HepG2 (cell line): Measurements from ENCODE around the gene EPC2. TPM values are rescaled to one million over a fixed set of nuclear protein-coding genes. Genes with fewer than 3 reads are reported as not detected.

ENCODE experiments used
- ARID5B ChIP-seq: IDR thresholded peaks from 2 replicates; pipeline ENCODE4 v1.4.0; 2020; ENCODE audit warnings: mild to moderate bottlenecking, missing genetic modification reagents
- ASH2L ChIP-seq: fragments of 300-600, 200-600 bp; sonication (generic); IDR thresholded peaks from 2 replicates; pipeline ENCODE4 v1.7.0; 2017; ENCODE audit warnings: low read depth, mild to moderate bottlenecking, moderate library complexity, mixed read lengths, low read length; ENCODE audit not compliant: insufficient read length
- CBFB ChIP-seq: sonication (generic); formaldehyde crosslinking; IDR thresholded peaks from 2 replicates; pipeline ENCODE4 v1.4.0; 2020; ENCODE audit warnings: missing genetic modification reagents
- CEBPB ChIP-seq: IDR thresholded peaks from 2 replicates; pipeline ENCODE4 v1.6.1; 2011; ENCODE audit warnings: low read depth, low read length, improper control_type of control experiment, borderline replicate concordance
- ERF ChIP-seq: IDR thresholded peaks from 2 replicates; pipeline ENCODE4 v1.6.1; 2018; ENCODE audit warnings: missing biosample characterization, missing genetic modification reagents
- MTF2 ChIP-seq: sonication (generic); formaldehyde crosslinking; IDR thresholded peaks from 2 replicates; pipeline ENCODE4 v1.5.0; 2020; ENCODE audit warnings: missing genetic modification reagents, borderline replicate concordance
- MXI1 ChIP-seq: IDR thresholded peaks from 3 replicates; pipeline ENCODE4 v1.6.1; 2012; ENCODE audit warnings: low read depth, low read length, inconsistent platforms, borderline replicate concordance
- NCOA2 ChIP-seq: sonication (generic); formaldehyde crosslinking; IDR thresholded peaks from 2 replicates; pipeline ENCODE4 v1.8.0; 2022; ENCODE audit warnings: inconsistent platforms
- NRL ChIP-seq: sonication (generic); formaldehyde crosslinking; IDR thresholded peaks from 2 replicates; pipeline ENCODE4 v1.5.0; 2020; ENCODE audit warnings: missing genetic modification reagents, mild to moderate bottlenecking, moderate library complexity, borderline replicate concordance
- ONECUT2 ChIP-seq: sonication (generic); formaldehyde crosslinking; IDR thresholded peaks from 2 replicates; pipeline ENCODE4 v1.4.0; 2020; ENCODE audit warnings: missing genetic modification reagents
- SOX6 ChIP-seq, 2 experiments: fragments of 450-650 bp in 1 of 2; sonication (generic) in 1 of 2; formaldehyde crosslinking in 1 of 2; IDR thresholded peaks; 2 replicates each; pipeline versions ENCODE4 v1.4.0 to v1.6.1; 2017 to 2020; ENCODE audit warnings: antibody characterized with exemption in 1 of 2, mild to moderate bottlenecking in 1 of 2, missing genetic modification reagents in 1 of 2
- ZBTB21 ChIP-seq: sonication (generic); formaldehyde crosslinking; IDR thresholded peaks from 2 replicates; pipeline ENCODE4 v1.4.0; 2020; ENCODE audit warnings: missing genetic modification reagents
- ZNF17 ChIP-seq: sonication (generic); formaldehyde crosslinking; IDR thresholded peaks from 2 replicates; pipeline ENCODE4 v1.5.0; 2020; ENCODE audit warnings: mild to moderate bottlenecking, missing genetic modification reagents
- ZNF20 ChIP-seq: sonication (generic); formaldehyde crosslinking; IDR thresholded peaks from 2 replicates; pipeline ENCODE4 v1.4.0; 2020; ENCODE audit warnings: mild to moderate bottlenecking, moderate library complexity, missing genetic modification reagents
- ZNF30 ChIP-seq: sonication (generic); formaldehyde crosslinking; IDR thresholded peaks from 2 replicates; pipeline ENCODE4 v1.5.0; 2020; ENCODE audit warnings: mild to moderate bottlenecking, missing genetic modification reagents
- ZNF367 ChIP-seq: sonication (generic); formaldehyde crosslinking; IDR thresholded peaks from 2 replicates; pipeline ENCODE4 v1.4.0; 2020; ENCODE audit warnings: missing genetic modification reagents, borderline replicate concordance
- ZNF609 ChIP-seq: sonication (generic); formaldehyde crosslinking; IDR thresholded peaks from 2 replicates; pipeline ENCODE4 v1.4.0; 2020; ENCODE audit warnings: mild to moderate bottlenecking, missing genetic modification reagents, borderline replicate concordance
- polyA plus RNA-seq, 8 experiments: library from polyadenylated mRNA; depleted of rRNA in 3 of 8; stranded (reverse) in 7 of 8; unstranded in 1 of 8; fragments of >200 nt; fragmentation: Illumina TruSeq in 4 of 8; extraction: Trizol in 4 of 8; gene quantifications; 2 replicates each; pipeline versions ENCODE4 v1.2.1 to v1.2.3, GENCODE V29; 2011 to 2016; ENCODE audit warnings: low read depth in 4 of 8, missing spikeins in 1 of 8, mixed read lengths in 1 of 8; ENCODE audit not compliant: insufficient read depth in 1 of 8
- total RNA-seq, 5 experiments: library from RNA; depleted of rRNA; stranded (reverse); fragments of >200 nt; fragmentation: Illumina TruSeq; extraction: Trizol; gene quantifications; 2 replicates each; pipeline ENCODE4 v1.2.3, GENCODE V29; 2016; ENCODE audit warnings: low read depth in 1 of 5
- TF ChIP-seq, protein P1 (sequence below): sonication (generic); formaldehyde crosslinking; IDR thresholded peaks from 2 replicates; pipeline ENCODE4 v1.4.0; 2020; ENCODE audit warnings: missing genetic modification reagents
- TF ChIP-seq, protein P2 (sequence below): sonication (generic); formaldehyde crosslinking; conservative IDR thresholded peaks from 2 replicates; pipeline ENCODE4 v1.4.0; 2020; ENCODE audit warnings: missing genetic modification reagents

EPC2 gene
- total and polyA plus RNA-seq, 2 of the 13 experiments (the other 11 are each of a cell fraction or from before 2014, with no cell fraction given), result 20.5 to 22.0 TPM

DNA sequence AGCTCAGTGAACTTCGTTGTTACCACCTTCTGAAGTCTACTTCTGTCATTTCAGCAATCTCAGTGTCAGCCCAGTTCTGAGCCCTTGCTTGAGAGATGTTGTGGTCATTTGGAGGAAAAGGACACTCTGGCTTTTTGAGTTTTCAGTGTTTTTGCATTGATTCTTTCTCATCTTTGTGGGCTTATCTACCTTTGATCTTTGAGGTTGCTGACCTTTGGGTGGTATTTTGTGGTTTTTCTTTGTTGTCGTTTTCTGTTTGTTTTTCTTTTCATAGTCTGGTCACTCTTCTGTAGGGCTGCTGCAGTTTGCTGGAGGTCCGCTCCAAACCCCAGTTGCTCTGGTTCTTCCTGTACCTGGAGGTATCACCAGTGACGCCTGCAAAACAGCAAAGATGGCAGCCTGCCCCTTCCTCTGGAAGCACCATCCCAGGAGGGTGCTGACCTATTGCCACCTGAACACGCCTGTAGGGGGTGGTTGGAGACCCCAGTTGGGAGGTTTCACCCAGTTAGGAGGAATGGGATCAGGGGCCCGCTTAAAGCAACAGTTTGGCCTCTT is 74.7 kb downstream of the EPC2 start (continued):
- TF ChIP-seq ARID5B (peak; percentile 70), ZNF20 (no peak), ZNF367 (no peak), ZNF609 (CRISPR knock-in tag) (no peak), ONECUT2 (CRISPR knock-in tag) (peak; percentile 46; the same call in 1 of the 2 replicates), SOX6 (IDR thresholded peaks at IDR 0.05) (no peak), SOX6 (CRISPR knock-in tag; IDR thresholded peaks at IDR 0.05) (peak; percentile 68), ZBTB21 (no peak), NCOA2 (CRISPR knock-in tag) (peak; percentile 50), MXI1 (no peak), ASH2L (no peak), CEBPB (no peak), ZNF17 (no peak), ERF (no peak), NRL (CRISPR knock-in tag) (no peak), CBFB (CRISPR knock-in tag) (peak; percentile 95), MTF2 (no peak), ZNF30 (CRISPR knock-in tag) (no peak)
- TF ChIP-seq, protein P1, sequence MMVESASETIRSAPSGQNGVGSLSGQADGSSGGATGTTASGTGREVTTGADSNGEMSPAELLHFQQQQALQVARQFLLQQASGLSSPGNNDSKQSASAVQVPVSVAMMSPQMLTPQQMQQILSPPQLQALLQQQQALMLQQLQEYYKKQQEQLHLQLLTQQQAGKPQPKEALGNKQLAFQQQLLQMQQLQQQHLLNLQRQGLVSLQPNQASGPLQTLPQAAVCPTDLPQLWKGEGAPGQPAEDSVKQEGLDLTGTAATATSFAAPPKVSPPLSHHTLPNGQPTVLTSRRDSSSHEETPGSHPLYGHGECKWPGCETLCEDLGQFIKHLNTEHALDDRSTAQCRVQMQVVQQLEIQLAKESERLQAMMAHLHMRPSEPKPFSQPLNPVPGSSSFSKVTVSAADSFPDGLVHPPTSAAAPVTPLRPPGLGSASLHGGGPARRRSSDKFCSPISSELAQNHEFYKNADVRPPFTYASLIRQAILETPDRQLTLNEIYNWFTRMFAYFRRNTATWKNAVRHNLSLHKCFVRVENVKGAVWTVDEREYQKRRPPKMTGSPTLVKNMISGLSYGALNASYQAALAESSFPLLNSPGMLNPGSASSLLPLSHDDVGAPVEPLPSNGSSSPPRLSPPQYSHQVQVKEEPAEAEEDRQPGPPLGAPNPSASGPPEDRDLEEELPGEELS (CRISPR knock-in tag), result peak; percentile 65
- TF ChIP-seq, protein P2, sequence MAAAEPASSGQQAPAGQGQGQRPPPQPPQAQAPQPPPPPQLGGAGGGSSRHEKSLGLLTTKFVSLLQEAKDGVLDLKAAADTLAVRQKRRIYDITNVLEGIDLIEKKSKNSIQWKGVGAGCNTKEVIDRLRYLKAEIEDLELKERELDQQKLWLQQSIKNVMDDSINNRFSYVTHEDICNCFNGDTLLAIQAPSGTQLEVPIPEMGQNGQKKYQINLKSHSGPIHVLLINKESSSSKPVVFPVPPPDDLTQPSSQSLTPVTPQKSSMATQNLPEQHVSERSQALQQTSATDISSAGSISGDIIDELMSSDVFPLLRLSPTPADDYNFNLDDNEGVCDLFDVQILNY (CRISPR knock-in tag), result no peak
